Measurements from ENCODE around the gene CORO7.
A peak's percentile ranks its signal among the peaks of the same experiment; 100 is the strongest.

CORO7 gene

DNA sequence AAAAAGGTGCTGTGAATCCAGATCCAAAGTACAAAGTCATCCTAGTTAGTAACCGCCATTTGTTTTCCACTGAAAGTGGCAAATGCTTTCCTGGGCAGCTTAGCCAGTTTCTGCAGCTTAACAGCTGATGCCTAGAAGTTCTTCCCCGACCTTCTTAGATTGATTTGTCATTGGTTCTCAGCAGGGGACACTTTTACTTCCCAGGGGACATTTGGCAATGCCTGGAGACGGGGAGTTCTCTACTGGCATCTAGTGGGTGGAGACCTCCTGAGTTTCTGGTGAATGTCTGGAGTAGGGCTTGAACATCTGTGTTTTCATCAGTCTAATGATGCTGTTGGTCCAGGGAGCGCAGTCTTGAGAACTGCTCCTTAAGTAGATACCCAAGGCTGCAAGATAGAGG, 16.8 kb upstream of the CORO7 start:
- Histone ChIP-seq H3K4me3 (ENCODE audit: low read length) (no peak overlapping the region), H2BK120ac (ENCODE audit: low read depth, low read length) (no peak overlapping the region), H3K27me3 (ENCODE audit: insufficient read depth, low read length, poor library complexity) (no peaks in the 10 kb centered on the region), H3K56ac (ENCODE audit: low read length) (no peak overlapping the region), H3K36me3 (ENCODE audit: control insufficient read depth, insufficient read depth, low read length) (peaks cover 8% of the 10 kb centered on the region), H4K5ac (ENCODE audit: low read length) (no peak overlapping the region), H3K4me1 (ENCODE audit: control insufficient read depth, low read depth, low read length) (no peaks in the 10 kb centered on the region), H3K27ac (ENCODE audit: low read depth, low read length) (no peak overlapping the region), H2AK5ac (ENCODE audit: low read length) (no peak overlapping the region), H4K8ac (ENCODE audit: low read depth, low read length) (no peak overlapping the region), H3K18ac (ENCODE audit: low read length) (no peak overlapping the region), H3K79me2 (ENCODE audit: control insufficient read depth, insufficient read depth, low read length) (peaks cover 4% of the 10 kb centered on the region), H3K23ac (ENCODE audit: low read length) (no peak overlapping the region), H3K9ac (ENCODE audit: low read length) (no peak overlapping the region), H2BK5ac (ENCODE audit: low read length) (no peak overlapping the region), H3K4me2 (ENCODE audit: low read length) (no peak overlapping the region), H3K4ac (ENCODE audit: low read depth, low read length) (no peak overlapping the region), H2BK15ac (replicated peaks; ENCODE audit: low read depth) (no peak overlapping the region), H3K79me1 (ENCODE audit: low read length) (peaks cover 6% of the 10 kb centered on the region)
- WGBS (ENCODE audit: extremely low coverage, insufficient coverage, low lambda C conversion rate), result no CpG with 5 or more reads among the region's 4 CpGs
- peak; percentile 27 for DNase-seq

DNA sequence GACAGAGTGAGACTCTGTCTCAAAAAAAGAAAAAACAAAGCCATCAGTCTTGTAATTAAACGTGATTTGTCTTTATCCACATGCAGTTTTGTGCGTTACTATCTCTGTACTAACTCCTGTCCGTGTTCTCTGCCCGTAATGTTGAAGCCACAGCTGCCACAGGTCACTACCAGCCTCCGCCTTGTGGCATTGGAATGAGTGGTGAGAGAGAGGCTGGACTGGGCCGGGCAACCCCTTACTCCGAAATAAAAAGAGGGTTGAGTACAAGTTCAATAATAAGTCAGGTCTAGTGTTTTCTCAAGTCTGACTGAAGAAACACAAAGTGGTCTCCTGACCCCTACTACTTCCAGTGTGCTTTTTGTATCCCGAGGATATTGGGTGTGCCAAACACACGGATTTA, 14.6 kb upstream of the CORO7 start:
- Histone ChIP-seq H3K4ac (ENCODE audit: low read depth, low read length) (no peak overlapping the region), H2AK5ac (ENCODE audit: low read length) (no peak overlapping the region), H3K23ac (ENCODE audit: low read length) (no peak overlapping the region), H2BK120ac (ENCODE audit: low read depth, low read length) (no peak overlapping the region), H3K79me1 (ENCODE audit: low read length) (peaks cover 15% of the 10 kb centered on the region), H3K4me2 (ENCODE audit: low read length) (no peak overlapping the region), H4K8ac (ENCODE audit: low read depth, low read length) (no peak overlapping the region), H3K4me3 (ENCODE audit: low read length) (no peak overlapping the region), H3K18ac (ENCODE audit: low read length) (no peak overlapping the region), H4K5ac (ENCODE audit: low read length) (no peak overlapping the region), H3K56ac (ENCODE audit: low read length) (no peak overlapping the region), H3K79me2 (ENCODE audit: control insufficient read depth, insufficient read depth, low read length) (peaks cover 22% of the 10 kb centered on the region), H3K27me3 (ENCODE audit: insufficient read depth, low read length, poor library complexity) (no peaks in the 10 kb centered on the region), H2BK5ac (ENCODE audit: low read length) (no peak overlapping the region), H2BK15ac (replicated peaks; ENCODE audit: low read depth) (no peak overlapping the region), H3K4me1 (ENCODE audit: control insufficient read depth, low read depth, low read length) (no peaks in the 10 kb centered on the region), H3K27ac (ENCODE audit: low read depth, low read length) (no peak overlapping the region), H3K36me3 (ENCODE audit: control insufficient read depth, insufficient read depth, low read length) (peaks cover 2% of the 10 kb centered on the region), H3K9ac (ENCODE audit: low read length) (no peak overlapping the region)
- WGBS (ENCODE audit: extremely low coverage, insufficient coverage, low lambda C conversion rate), result no CpG with 5 or more reads among the region's 9 CpGs
- DNase-seq, result no peak

DNA sequence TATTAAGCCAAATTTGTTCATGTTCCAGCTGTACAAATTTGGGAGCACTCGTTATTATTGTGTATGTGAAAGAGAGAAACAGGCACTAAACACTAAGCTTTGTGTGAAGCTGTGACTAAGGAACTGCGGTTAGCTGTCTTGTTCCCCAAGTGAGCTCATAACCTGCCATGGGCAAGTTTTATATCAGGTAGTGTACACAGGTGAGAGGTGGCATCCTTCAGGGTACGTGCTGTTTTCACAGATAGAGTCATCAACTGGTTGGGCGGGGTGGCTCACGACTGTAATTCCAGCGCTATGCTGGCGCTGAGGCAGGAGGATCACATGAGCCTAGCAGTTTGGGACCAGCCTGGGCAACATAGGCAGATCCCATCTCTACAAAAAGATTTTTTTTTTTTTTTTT, 12.1 kb upstream of the CORO7 start:
- Histone ChIP-seq H2BK15ac (replicated peaks; ENCODE audit: low read depth) (no peak overlapping the region), H3K9ac (ENCODE audit: low read length) (no peak overlapping the region), H4K8ac (ENCODE audit: low read depth, low read length) (no peak overlapping the region), H4K5ac (ENCODE audit: low read length) (no peak overlapping the region), H3K27ac (ENCODE audit: low read depth, low read length) (no peak overlapping the region), H3K27me3 (ENCODE audit: insufficient read depth, low read length, poor library complexity) (no peaks in the 10 kb centered on the region), H3K79me2 (ENCODE audit: control insufficient read depth, insufficient read depth, low read length) (peaks cover 25% of the 10 kb centered on the region), H3K18ac (ENCODE audit: low read length) (no peak overlapping the region), H2BK5ac (ENCODE audit: low read length) (no peak overlapping the region), H3K4me2 (ENCODE audit: low read length) (no peak overlapping the region), H3K79me1 (ENCODE audit: low read length) (peaks cover 17% of the 10 kb centered on the region), H3K4me3 (ENCODE audit: low read length) (no peak overlapping the region), H3K56ac (ENCODE audit: low read length) (no peak overlapping the region), H3K4me1 (ENCODE audit: control insufficient read depth, low read depth, low read length) (peaks cover 3% of the 10 kb centered on the region), H3K36me3 (ENCODE audit: control insufficient read depth, insufficient read depth, low read length) (no peaks in the 10 kb centered on the region), H3K4ac (ENCODE audit: low read depth, low read length) (no peak overlapping the region), H2AK5ac (ENCODE audit: low read length) (no peak overlapping the region), H2BK120ac (ENCODE audit: low read depth, low read length) (no peak overlapping the region), H3K23ac (ENCODE audit: low read length) (no peak overlapping the region)
- no CpG with 5 or more reads among the region's 7 CpGs for WGBS (ENCODE audit: extremely low coverage, insufficient coverage, low lambda C conversion rate)
- no peak for DNase-seq

DNA sequence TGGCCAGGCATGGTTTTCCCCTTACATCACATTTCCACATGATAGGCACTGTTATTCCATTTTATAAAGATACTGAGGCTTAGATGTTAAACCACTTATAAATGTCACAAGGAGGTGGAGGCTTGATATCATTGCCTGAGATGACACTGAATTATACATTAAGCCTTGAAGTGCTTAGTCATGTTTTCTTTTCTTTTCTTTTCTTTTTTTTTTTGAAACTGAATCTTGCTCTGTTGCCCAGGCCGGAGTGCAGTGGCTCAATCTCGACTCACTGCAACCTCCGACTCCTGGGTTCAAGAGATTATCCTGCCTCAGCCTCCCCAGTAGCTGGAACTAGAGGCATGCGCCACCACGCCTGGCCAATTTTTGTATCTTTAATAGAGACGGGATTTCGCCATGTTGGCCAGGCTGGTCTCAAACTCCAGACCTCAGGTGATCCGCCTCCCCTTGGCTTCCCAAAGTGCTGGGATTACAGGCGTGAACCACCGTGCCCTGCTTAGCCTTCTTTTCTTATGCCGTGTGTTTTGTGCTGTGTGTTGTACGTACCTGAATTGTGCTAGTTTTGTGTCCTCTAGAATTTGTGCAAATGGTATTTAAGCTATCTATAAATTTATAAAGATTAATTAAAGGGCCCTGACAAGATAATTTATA, 10.5 kb upstream of the CORO7 start:
- Histone ChIP-seq H2BK120ac (ENCODE audit: low read depth, low read length) (no peak overlapping the region), H3K4me2 (ENCODE audit: low read length) (peak overlapping the region; percentile 93), H4K5ac (ENCODE audit: low read length) (no peak overlapping the region), H2BK5ac (ENCODE audit: low read length) (no peak overlapping the region), H3K18ac (ENCODE audit: low read length) (no peak overlapping the region), H3K79me1 (ENCODE audit: low read length) (peaks cover 17% of the 10 kb centered on the region), H3K23ac (ENCODE audit: low read length) (no peak overlapping the region), H3K9ac (ENCODE audit: low read length) (peak overlapping the region; percentile 85), H3K36me3 (ENCODE audit: control insufficient read depth, insufficient read depth, low read length) (no peaks in the 10 kb centered on the region), H2AK5ac (ENCODE audit: low read length) (no peak overlapping the region), H3K4me3 (ENCODE audit: low read length) (peak overlapping the region; percentile 71), H2BK15ac (replicated peaks; ENCODE audit: low read depth) (no peak overlapping the region), H4K8ac (ENCODE audit: low read depth, low read length) (no peak overlapping the region), H3K4ac (ENCODE audit: low read depth, low read length) (no peak overlapping the region), H3K27ac (ENCODE audit: low read depth, low read length) (no peak overlapping the region), H3K79me2 (ENCODE audit: control insufficient read depth, insufficient read depth, low read length) (peaks cover 25% of the 10 kb centered on the region), H3K56ac (ENCODE audit: low read length) (peak overlapping the region; percentile 99), H3K4me1 (ENCODE audit: control insufficient read depth, low read depth, low read length) (peaks cover 3% of the 10 kb centered on the region), H3K27me3 (ENCODE audit: insufficient read depth, low read length, poor library complexity) (no peaks in the 10 kb centered on the region)
- DNase-seq, result no peak
- WGBS (ENCODE audit: extremely low coverage, insufficient coverage, low lambda C conversion rate), result no CpG with 5 or more reads among the region's 12 CpGs

DNA sequence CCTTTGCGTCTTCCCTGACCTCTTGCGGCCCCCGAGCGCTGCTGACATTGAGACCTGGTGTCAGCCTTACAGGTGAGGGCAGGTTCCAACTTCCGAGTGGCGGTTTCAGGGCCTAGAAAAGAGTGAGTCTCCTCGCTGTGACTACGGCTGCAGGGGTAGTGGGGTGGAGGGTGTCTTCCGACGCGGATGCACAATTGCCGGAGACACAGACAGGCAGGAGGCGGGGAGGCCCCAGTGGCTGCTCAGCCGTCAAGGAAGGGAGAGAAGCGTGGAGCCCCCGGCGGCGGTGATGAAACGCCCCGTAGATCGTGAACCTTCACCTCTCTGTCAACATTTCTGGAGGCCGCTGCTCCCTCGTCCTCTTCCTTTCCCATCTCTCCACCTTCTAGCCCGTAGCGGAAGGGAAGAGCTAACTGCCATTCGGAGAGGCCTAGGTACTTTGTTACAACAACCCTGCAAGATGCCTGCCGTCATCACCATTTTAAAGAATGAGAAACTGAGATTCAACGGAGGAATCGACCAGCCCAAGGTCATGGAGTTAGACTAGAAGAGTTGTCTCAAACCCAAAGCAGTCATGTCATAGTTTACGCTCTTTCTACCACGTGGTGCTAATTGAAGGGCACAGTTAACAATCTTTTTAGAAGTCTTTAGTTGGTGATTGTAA, 9.8 kb upstream of the CORO7 start:
- no peak overlapping the region for H4K5ac ChIP-seq (ENCODE audit: low read length)
- H2BK120ac ChIP-seq (ENCODE audit: low read depth, low read length), result no peak overlapping the region
- no peak overlapping the region for H3K23ac ChIP-seq (ENCODE audit: low read length)
- no peak for DNase-seq
- no peak overlapping the region for H2BK5ac ChIP-seq (ENCODE audit: low read length)
- H3K79me1 ChIP-seq (ENCODE audit: low read length), result peaks cover 16% of the 10 kb centered on the region
- H3K27ac ChIP-seq (ENCODE audit: low read depth, low read length), result no peak overlapping the region
- no peaks in the 10 kb centered on the region for H3K27me3 ChIP-seq (ENCODE audit: insufficient read depth, low read length, poor library complexity)
- peak overlapping the region; percentile 85 for H3K9ac ChIP-seq (ENCODE audit: low read length)
- peak overlapping the region; percentile 99 for H3K56ac ChIP-seq (ENCODE audit: low read length)
- H3K79me2 ChIP-seq (ENCODE audit: control insufficient read depth, insufficient read depth, low read length), result peaks cover 25% of the 10 kb centered on the region
- H3K4me1 ChIP-seq (ENCODE audit: control insufficient read depth, low read depth, low read length), result peaks cover 3% of the 10 kb centered on the region
- no peak overlapping the region for H3K18ac ChIP-seq (ENCODE audit: low read length)
- H3K4me3 ChIP-seq (ENCODE audit: low read length), result peak overlapping the region; percentile 71
- no peak overlapping the region for H2BK15ac ChIP-seq (replicated peaks; ENCODE audit: low read depth)
- WGBS (ENCODE audit: extremely low coverage, insufficient coverage, low lambda C conversion rate), result no CpG with 5 or more reads among the region's 31 CpGs
- peak overlapping the region; percentile 93 for H3K4me2 ChIP-seq (ENCODE audit: low read length)
- H3K36me3 ChIP-seq (ENCODE audit: control insufficient read depth, insufficient read depth, low read length), result no peaks in the 10 kb centered on the region
- no peak overlapping the region for H3K4ac ChIP-seq (ENCODE audit: low read depth, low read length)
- H4K8ac ChIP-seq (ENCODE audit: low read depth, low read length), result no peak overlapping the region
- no peak overlapping the region for H2AK5ac ChIP-seq (ENCODE audit: low read length)

Data from mesendoderm (in vitro differentiated cells).